ENCODE measurements around the gene PGGT1B. TPM values are rescaled to one million over a fixed set of nuclear protein-coding genes. Genes with fewer than 3 reads are reported as not detected.

PGGT1B gene
- total RNA-seq = 4.6 and 5.4 TPM in 2 replicates

DNA sequence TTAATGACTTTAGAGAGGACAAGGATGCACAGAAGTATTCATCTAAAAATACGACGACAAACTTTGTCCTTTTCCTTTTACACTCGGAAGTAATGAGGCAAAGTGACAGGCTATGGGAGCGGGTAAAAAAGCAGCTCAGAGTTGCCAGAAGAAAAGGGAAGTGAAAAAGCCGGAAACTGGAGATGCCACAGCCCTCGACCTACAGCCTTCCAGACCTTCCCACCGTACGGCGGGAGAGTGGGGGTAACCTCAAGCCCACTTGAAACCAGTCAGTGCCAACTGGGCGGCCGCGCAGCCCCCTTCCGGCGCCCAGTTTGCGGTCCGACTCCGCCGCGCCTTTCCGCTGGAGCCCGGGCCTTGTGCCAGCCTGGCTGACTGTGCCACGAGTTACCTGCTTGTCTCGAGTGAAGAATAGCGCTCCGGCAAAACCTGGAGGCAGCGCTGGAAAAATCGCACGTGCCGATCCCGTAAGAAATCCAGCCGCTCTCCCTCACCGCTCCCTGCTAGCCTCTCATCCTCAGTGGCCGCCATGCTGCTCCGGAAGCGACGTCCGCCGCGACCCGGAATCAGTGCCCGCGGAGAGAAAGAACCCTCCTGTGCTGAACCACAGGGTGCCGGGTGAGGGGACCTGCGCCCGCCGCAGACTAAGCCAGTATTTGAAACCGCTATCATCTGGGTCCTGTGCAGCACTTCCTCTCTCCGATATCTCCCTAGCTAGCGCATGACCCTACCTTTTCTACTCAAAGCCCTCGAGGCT lies at the start of gene PGGT1B:
Gene PGGT1B (minus strand): TSS at position 557 of the 757 bp plus-strand sequence. CDS start 26 bp downstream, at position 531.
- DNase-seq (ENCODE audit: low read depth) = no peak
- TF ChIP-seq, protein P1, sequence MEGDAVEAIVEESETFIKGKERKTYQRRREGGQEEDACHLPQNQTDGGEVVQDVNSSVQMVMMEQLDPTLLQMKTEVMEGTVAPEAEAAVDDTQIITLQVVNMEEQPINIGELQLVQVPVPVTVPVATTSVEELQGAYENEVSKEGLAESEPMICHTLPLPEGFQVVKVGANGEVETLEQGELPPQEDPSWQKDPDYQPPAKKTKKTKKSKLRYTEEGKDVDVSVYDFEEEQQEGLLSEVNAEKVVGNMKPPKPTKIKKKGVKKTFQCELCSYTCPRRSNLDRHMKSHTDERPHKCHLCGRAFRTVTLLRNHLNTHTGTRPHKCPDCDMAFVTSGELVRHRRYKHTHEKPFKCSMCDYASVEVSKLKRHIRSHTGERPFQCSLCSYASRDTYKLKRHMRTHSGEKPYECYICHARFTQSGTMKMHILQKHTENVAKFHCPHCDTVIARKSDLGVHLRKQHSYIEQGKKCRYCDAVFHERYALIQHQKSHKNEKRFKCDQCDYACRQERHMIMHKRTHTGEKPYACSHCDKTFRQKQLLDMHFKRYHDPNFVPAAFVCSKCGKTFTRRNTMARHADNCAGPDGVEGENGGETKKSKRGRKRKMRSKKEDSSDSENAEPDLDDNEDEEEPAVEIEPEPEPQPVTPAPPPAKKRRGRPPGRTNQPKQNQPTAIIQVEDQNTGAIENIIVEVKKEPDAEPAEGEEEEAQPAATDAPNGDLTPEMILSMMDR (conservative IDR thresholded peaks at IDR 0.05; ENCODE audit: low read depth, low read length) = no peak
- H3K4me3 ChIP-seq (ENCODE audit: low read depth, low read length) = peak within 1 kb of the TSS; percentile 88

DNA sequence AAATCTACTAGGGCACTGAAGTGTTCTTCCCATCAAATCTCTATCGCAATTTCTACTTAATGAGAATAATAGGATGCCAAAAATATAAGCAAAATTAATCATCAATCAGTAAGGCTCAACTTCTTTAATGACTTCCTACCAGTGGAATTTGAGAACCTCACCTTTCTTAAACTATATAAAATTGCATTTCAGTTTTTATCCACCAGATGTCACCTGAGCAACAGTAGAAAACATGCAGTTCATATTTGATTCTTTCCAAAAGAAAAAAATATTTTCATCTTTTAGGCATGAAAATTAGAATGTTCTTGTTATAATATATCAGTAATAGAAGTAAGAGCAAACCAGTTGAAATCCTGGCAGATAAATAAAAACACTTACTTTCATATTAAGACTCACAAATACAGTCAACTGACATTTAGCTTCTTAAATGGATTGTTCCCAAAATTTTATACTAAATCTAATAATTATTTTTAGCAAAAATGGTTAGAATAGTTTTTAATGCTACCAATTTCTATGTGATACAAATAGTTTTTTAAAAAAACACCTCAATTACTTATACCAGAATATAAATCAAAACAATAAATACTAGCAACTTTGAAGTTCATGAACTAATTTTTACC lies 47.2 kb upstream of the PGGT1B start:
- TF ChIP-seq, protein P1 (conservative IDR thresholded peaks at IDR 0.05; ENCODE audit: low read depth, low read length) = peak; percentile 59
- no peak overlapping the region for H3K4me3 ChIP-seq (ENCODE audit: low read depth, low read length)
- DNase-seq (ENCODE audit: low read depth) = peak; percentile 19

DNA sequence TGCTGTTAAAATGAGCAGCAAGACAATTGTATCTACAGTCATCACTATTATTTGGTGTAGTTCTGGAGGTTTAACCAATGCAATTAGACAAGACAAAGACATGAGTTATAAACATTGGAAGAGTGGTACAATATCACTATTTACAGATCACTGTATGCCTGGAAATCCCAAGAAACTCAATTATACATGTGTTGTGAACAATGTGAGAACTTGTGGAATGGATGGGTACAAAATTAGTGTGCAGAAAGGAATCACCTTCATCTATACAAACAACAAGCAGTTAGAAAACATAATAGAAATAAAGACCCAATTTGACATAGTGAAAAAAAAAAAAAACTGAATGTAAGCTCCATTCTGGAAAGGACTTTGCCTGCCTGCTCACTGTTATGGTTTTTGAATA lies 46.1 kb upstream of the PGGT1B start:
- TF ChIP-seq, protein P1 (conservative IDR thresholded peaks at IDR 0.05; ENCODE audit: low read depth, low read length) = no peak
- no peak overlapping the region for H3K4me3 ChIP-seq (ENCODE audit: low read depth, low read length)
- DNase-seq (ENCODE audit: low read depth) = no peak

DNA sequence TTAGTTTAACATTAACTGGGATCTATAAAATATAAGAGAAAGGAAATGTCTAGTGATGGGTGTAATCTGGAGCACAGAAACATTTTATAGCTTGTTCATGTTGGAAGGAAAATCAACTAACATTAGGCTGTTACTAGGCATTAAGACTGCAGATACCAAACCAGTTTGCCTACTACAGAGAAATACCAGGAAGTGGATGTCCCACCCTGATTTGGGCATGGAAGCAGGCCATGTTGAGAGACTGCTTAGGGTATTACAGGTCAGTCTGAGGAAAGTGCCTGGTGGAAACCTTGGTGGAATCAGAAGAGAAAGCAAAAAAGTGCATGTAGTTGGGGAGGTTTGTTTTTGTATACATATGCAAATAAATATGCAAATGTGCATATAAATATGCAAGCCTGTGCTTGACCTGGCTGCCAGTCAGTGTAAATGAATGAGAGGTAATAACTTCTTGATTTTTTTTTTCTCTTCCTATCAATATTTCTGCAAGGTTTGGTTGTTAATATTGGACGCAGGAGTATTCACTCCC lies 43.4 kb upstream of the PGGT1B start:
- no peak for DNase-seq (ENCODE audit: low read depth)
- TF ChIP-seq, protein P1 (conservative IDR thresholded peaks at IDR 0.05; ENCODE audit: low read depth, low read length) = no peak
- no peak overlapping the region for H3K4me3 ChIP-seq (ENCODE audit: low read depth, low read length)

DNA sequence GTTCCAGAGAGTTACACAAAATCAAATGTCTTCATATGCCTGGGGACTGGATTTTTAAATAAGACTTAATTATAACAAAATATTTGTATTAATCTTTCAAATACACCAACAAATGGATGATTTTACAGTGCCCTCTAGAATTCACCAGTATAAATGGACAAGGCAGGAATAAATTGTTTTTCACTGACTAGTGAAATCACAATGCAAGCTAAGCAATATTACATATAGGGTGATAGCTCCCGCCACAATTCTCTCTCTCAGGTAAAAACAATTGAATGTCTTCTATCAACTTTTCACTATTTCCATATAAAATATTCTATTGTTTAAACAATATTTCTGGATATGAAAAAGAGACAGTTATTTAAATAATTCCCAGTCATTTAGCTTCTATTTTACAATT lies 41.8 kb upstream of the PGGT1B start:
- TF ChIP-seq, protein P1 (conservative IDR thresholded peaks at IDR 0.05; ENCODE audit: low read depth, low read length) = no peak
- no peak for DNase-seq (ENCODE audit: low read depth)

DNA sequence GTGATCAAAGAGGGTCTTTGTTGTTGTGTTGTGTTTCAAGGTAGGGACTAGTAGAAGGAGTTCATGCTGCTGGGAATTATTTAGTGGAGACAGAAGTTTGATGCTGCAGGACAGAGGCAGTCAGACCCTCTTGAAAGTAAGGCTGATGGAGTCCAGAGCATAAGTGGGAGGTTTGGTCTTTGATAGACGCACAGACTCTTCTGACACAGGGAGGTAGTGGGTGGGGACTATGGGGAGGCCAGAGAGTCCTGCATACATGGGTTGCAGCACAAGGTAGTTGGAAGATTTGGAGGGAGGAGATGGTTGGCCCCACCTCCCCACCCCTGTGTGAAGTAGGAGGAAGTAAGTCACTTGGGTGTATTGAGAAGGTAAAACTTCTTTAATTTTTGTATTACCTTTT lies 36.1 kb upstream of the PGGT1B start:
- DNase-seq (ENCODE audit: low read depth) = no peak
- TF ChIP-seq, protein P1 (conservative IDR thresholded peaks at IDR 0.05; ENCODE audit: low read depth, low read length) = no peak
- no peak overlapping the region for H3K4me3 ChIP-seq (ENCODE audit: low read depth, low read length)

More for the DNA sequence above, 41.8 kb upstream of the PGGT1B start:
- H3K4me3 ChIP-seq (ENCODE audit: low read depth, low read length) = no peak overlapping the region

All from epithelial cell of proximal tubule (primary cell).